Astrocyte (in vitro differentiated cells and primary cell): ENCODE results near the gene LRRC4C. TPM values are rescaled to one million over a fixed set of nuclear protein-coding genes. Genes with fewer than 3 reads are reported as not detected.
A peak's percentile ranks its signal among the peaks of the same experiment; 100 is the strongest.

Experiments
- DNase-seq: peaks from one replicate; pipeline ENCODE4 v3.0.0-alpha.2; 2010; ENCODE audit warnings: low read depth
- FAIRE-seq: peaks from 2 replicates; lab custom pipeline; 2011; peaks lifted over from hg19 to GRCh38; lab: Jason Lieb, UNC
- H2AFZ ChIP-seq: 2 replicates; pipeline ENCODE4 v1.6.0; 2012; ENCODE audit warnings: low read depth, low read length, inconsistent platforms
- H3K27ac ChIP-seq: 2 replicates; pipeline ENCODE4 v1.5.1; 2011; ENCODE audit warnings: low read depth, low read length, inconsistent platforms
- H3K27me3 ChIP-seq: 2 replicates; pipeline ENCODE4 v1.6.0; 2011; ENCODE audit warnings: low read length, inconsistent platforms; ENCODE audit not compliant: insufficient read depth
- H3K36me3 ChIP-seq: 2 replicates; pipeline ENCODE4 v1.5.1; 2011; ENCODE audit warnings: low read length, inconsistent platforms; ENCODE audit not compliant: insufficient read depth
- H3K4me1 ChIP-seq: 2 replicates; pipeline ENCODE4 v1.5.1; 2011; ENCODE audit warnings: low read length, inconsistent platforms; ENCODE audit not compliant: insufficient read depth
- H3K4me2 ChIP-seq: 2 replicates; pipeline ENCODE4 v1.6.0; 2012; ENCODE audit warnings: low read length, inconsistent platforms
- H3K4me3 ChIP-seq: 2 replicates; pipeline ENCODE4 v1.5.1; 2011; ENCODE audit warnings: low read depth, mild to moderate bottlenecking, low read length, inconsistent platforms; ENCODE audit not compliant: insufficient read depth
- H3K79me2 ChIP-seq: 2 replicates; pipeline ENCODE4 v1.6.0; 2012; ENCODE audit warnings: mild to moderate bottlenecking, low read length, inconsistent platforms; ENCODE audit not compliant: insufficient read depth
- H3K9ac ChIP-seq: 2 replicates; pipeline ENCODE4 v1.6.0; 2012; ENCODE audit warnings: mild to moderate bottlenecking, low read length, inconsistent platforms
- H3K9me3 ChIP-seq: 2 replicates; pipeline ENCODE4 v1.5.1; 2012; ENCODE audit warnings: low read depth, mild to moderate bottlenecking, low read length, inconsistent platforms; ENCODE audit not compliant: insufficient read depth
- H4K20me1 ChIP-seq: 2 replicates; pipeline ENCODE4 v1.6.0; 2012; ENCODE audit warnings: low read length, inconsistent platforms; ENCODE audit not compliant: insufficient read depth
- H3K27ac Mint-ChIP-seq: one replicate; pipeline ENCODE4 v1.8.0; 2021; ENCODE audit warnings: mild to moderate bottlenecking, mixed read lengths; ENCODE audit not compliant: unreplicated experiment
- H3K27me3 Mint-ChIP-seq: one replicate; pipeline ENCODE4 v1.8.0; 2021; ENCODE audit warnings: low read depth, mixed read lengths; ENCODE audit not compliant: unreplicated experiment
- H3K36me3 Mint-ChIP-seq: one replicate; pipeline ENCODE4 v1.8.0; 2021; ENCODE audit warnings: low read depth, mixed read lengths; ENCODE audit not compliant: unreplicated experiment
- H3K4me1 Mint-ChIP-seq: one replicate; pipeline ENCODE4 v1.8.0; 2021; ENCODE audit warnings: low read depth, mixed read lengths; ENCODE audit not compliant: unreplicated experiment
- H3K4me3 Mint-ChIP-seq: one replicate; pipeline ENCODE4 v1.8.0; 2021; ENCODE audit warnings: mild to moderate bottlenecking, moderate library complexity, mixed read lengths; ENCODE audit not compliant: unreplicated experiment
- H3K9me3 Mint-ChIP-seq: one replicate; pipeline ENCODE4 v1.8.0; 2021; ENCODE audit warnings: mild to moderate bottlenecking, mixed read lengths; ENCODE audit not compliant: unreplicated experiment
- CTCF ChIP-seq: IDR thresholded peaks from 2 replicates; pipeline ENCODE4 v1.5.1; 2011; ENCODE audit warnings: low read depth, mild to moderate bottlenecking, inconsistent platforms, low read length, moderate library complexity; ENCODE audit not compliant: insufficient read depth
- EZH2 ChIP-seq: IDR thresholded peaks from 2 replicates; pipeline ENCODE4 v1.6.1; 2012; ENCODE audit warnings: mild to moderate bottlenecking, low read length, inconsistent platforms; ENCODE audit not compliant: insufficient read depth
- total RNA-seq: library from RNA; stranded (reverse); gene quantifications from 2 replicates; pipeline ENCODE4 v1.2.1, GENCODE V29; 2021

Gene LRRC4C
- total RNA-seq, 1 donor from 2014 or later, result 9.0 TPM

DNA sequence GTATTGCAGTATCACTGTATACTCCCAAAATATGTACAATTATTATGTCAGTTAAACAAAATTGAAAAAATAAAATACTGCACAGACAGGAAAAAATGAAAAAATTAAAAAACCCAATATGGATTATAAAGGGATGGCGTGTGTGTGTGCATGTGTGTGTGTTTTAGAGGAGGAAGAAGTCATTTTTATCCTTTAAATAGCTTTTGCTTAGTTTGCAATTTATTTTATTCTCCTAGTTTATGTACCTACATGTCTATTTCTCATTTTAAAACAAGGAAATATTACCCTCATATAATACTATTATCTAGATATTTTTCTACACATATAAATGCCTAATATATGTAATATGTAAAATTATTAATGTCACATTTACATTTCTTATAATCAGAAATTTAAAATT is 1144.3 kb downstream of the LRRC4C start:
- Mint-ChIP-seq H3K9me3 (no peaks in the 10 kb centered on the region), H3K4me1 (peaks cover 4% of the 10 kb centered on the region), H3K36me3 (no peaks in the 10 kb centered on the region), H3K27ac (no peak overlapping the region), H3K27me3 (no peaks in the 10 kb centered on the region), H3K4me3 (no peak overlapping the region)
- Histone ChIP-seq H3K4me3 (no peak overlapping the region), H3K36me3 (no peaks in the 10 kb centered on the region), H4K20me1 (no peaks in the 10 kb centered on the region), H3K9me3 (no peaks in the 10 kb centered on the region), H3K4me1 (no peaks in the 10 kb centered on the region), H3K27ac (no peak overlapping the region), H3K4me2 (no peak overlapping the region), H3K79me2 (no peaks in the 10 kb centered on the region), H3K27me3 (no peaks in the 10 kb centered on the region), H2AFZ (no peak overlapping the region), H3K9ac (no peak overlapping the region)
- FAIRE-seq (no peak), DNase-seq (no peak)
- no peak for TF ChIP-seq CTCF
- no peak for TF ChIP-seq EZH2

GRCh38 chr11:40314327-40314726 is 1145.1 kb downstream of the LRRC4C start:
- H3K4me3 Mint-ChIP-seq, result no peak overlapping the region
- TF ChIP-seq CTCF (no peak), EZH2 (no peak)
- Histone ChIP-seq H3K4me3 (no peak overlapping the region), H3K9ac (no peak overlapping the region), H3K79me2 (no peaks in the 10 kb centered on the region), H4K20me1 (no peaks in the 10 kb centered on the region), H3K4me1 (no peaks in the 10 kb centered on the region), H3K4me2 (no peak overlapping the region), H3K36me3 (no peaks in the 10 kb centered on the region), H2AFZ (no peak overlapping the region), H3K27me3 (no peaks in the 10 kb centered on the region), H3K27ac (no peak overlapping the region), H3K9me3 (no peaks in the 10 kb centered on the region)
- H3K4me1 Mint-ChIP-seq, result peaks cover 4% of the 10 kb centered on the region
- H3K27ac Mint-ChIP-seq, result no peak overlapping the region
- FAIRE-seq (no peak), DNase-seq (no peak)
- H3K9me3 Mint-ChIP-seq, result no peaks in the 10 kb centered on the region
- no peaks in the 10 kb centered on the region for H3K36me3 Mint-ChIP-seq
- no peaks in the 10 kb centered on the region for H3K27me3 Mint-ChIP-seq

DNA sequence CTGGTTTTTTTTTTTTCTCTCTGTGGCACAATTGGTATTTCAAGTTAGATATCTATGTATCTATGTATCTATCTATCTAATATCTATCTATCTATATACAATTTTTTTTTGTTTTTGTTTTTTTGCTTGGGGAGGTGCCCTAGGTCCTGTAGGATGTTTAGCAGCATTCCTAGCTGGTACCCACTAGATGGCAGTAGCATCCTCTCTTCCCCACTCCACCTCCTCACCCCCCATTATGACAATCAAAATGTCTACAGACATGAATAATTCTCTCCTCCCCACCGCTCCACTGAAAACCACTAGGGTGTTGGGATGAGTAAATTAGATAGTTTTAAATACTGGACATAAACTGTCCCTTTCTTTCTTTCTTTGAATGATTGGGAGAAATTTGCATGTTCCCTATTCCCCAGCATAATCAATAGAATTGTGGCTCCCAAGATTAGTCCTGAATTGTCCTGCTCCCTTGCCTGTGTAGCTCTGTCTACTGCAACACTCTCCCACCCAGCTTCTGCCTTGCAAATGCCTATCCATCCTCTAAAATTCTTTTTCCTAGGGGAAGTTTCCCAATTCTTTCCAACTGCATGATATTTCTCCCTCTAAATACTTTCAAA is 1152.4 kb downstream of the LRRC4C start:
- H3K4me1 ChIP-seq, result peaks cover 7% of the 10 kb centered on the region
- DNase-seq, result peak; percentile 29
- Mint-ChIP-seq H3K36me3 (no peaks in the 10 kb centered on the region), H3K27ac (no peak overlapping the region), H3K4me3 (no peak overlapping the region), H3K27me3 (no peaks in the 10 kb centered on the region), H3K9me3 (no peaks in the 10 kb centered on the region), H3K4me1 (peaks cover 8% of the 10 kb centered on the region)
- no peaks in the 10 kb centered on the region for H3K79me2 ChIP-seq
- no peak overlapping the region for H2AFZ ChIP-seq
- no peak overlapping the region for H3K4me3 ChIP-seq
- no peaks in the 10 kb centered on the region for H4K20me1 ChIP-seq
- H3K36me3 ChIP-seq, result no peaks in the 10 kb centered on the region
- no peak overlapping the region for H3K9ac ChIP-seq
- H3K9me3 ChIP-seq, result no peaks in the 10 kb centered on the region
- peak; percentile 72 for TF ChIP-seq CTCF
- no peak for TF ChIP-seq EZH2
- no peaks in the 10 kb centered on the region for H3K27me3 ChIP-seq
- no peak overlapping the region for H3K4me2 ChIP-seq
- no peak overlapping the region for H3K27ac ChIP-seq
- no peak for FAIRE-seq
